ENCODE measurements around the gene ZBTB5.
"Not testable (repeated sequence)": the region's sequence is repeated elsewhere in the genome, so short reads cannot be mapped to it uniquely, and the experiment has no call there.

Gene ZBTB5

DNA sequence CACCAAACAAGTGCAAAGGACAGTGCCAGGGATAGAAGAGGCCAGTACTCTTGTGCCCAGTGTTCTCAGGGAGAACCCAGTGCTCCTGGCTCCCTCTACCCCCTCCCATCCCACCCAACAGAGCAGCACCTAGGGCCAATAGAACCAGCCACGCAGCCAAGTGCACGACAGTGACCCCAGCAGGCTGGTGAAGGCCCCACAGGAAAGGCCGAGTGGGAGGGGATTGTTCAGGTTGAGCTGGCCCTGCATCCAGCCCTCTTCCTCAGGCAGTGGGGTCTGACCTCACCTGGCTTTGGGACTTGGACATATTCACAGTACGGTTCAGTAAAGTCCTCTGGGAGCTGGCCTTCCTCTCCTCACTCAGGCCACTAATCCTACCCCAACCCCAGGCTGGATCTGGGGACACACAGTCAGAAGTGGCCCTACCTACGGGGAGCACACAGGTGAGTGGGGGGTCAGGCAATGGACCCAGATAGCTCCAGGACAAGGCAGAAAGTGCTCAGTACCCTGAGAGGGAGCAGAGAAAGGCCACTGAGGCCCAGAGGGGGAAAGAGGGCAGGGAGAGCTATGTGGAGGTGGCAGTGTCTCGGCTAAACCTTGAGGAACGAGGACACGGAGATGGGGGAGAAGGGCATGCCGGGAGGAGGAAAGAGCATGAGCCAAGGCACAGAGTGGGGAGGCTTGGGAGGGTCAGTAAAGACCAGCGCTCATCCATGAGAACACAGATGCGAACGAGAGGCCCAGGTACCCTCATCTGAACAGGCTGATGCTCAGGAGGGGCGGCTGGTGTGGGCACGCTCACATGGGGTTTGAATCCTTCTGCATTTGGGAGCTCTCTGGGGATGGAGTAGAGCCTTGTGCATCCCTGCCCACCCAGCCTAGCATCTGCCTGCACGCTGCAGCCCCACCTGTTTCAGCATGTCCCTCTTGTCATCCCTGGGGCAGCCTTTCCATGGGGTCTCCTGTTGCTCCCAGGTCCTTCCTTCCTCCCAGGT lies 46.1 kb upstream of the ZBTB5 start:
- WGBS (ENCODE audit: extremely low coverage, insufficient coverage, insufficient read length) = no CpG with 5 or more reads among the region's 15 CpGs
- Histone ChIP-seq H3K4me2 (ENCODE audit: low read length) (no peak overlapping the region), H3K9ac (ENCODE audit: low read length) (no peak overlapping the region), H2BK12ac (ENCODE audit: low read length) (no peak overlapping the region), H2BK120ac (ENCODE audit: insufficient read depth, low read length, poor library complexity) (no peak overlapping the region), H3K14ac (ENCODE audit: low read length) (no peak overlapping the region), H2BK5ac (ENCODE audit: low read depth, low read length, poor library complexity) (no peak overlapping the region), H3K27me3 (ENCODE audit: insufficient read depth, low read length) (no peaks in the 10 kb centered on the region), H3K4me1 (ENCODE audit: control insufficient read depth in 1 of 2, insufficient read depth in 2 of 2, low read length in 2 of 2) (no peaks in the 10 kb centered on the region), H2AFZ (ENCODE audit: insufficient read depth, low read length, poor library complexity) (no peak overlapping the region), H2AK5ac (ENCODE audit: low read length) (no peak overlapping the region), H3K79me2 (ENCODE audit: control insufficient read depth, insufficient read depth, low read length, poor library complexity) (no peaks in the 10 kb centered on the region), H4K91ac (ENCODE audit: low read depth, low read length) (no peak overlapping the region), H3K79me1 (ENCODE audit: low read length) (no peaks in the 10 kb centered on the region), H3K4me3 (ENCODE audit: low read depth, low read length) (no peak overlapping the region), H3K36me3 (ENCODE audit: control insufficient read depth in 1 of 2, insufficient read depth in 2 of 2, low read length in 2 of 2) (peaks cover 29 to 44% of the 10 kb centered on the region in 2 experiments), H4K8ac (ENCODE audit: low read depth, low read length) (no peak overlapping the region), H4K12ac (ENCODE audit: low read depth, low read length) (no peak overlapping the region), H3K23ac (ENCODE audit: low read length) (no peak overlapping the region), H3K9me3 (ENCODE audit: insufficient read depth, low read depth, low read length) (no peaks in the 10 kb centered on the region), H3K18ac (ENCODE audit: low read length) (no peak overlapping the region), H3K27ac (ENCODE audit: low read depth, low read length) (no peak overlapping the region), H3K4ac (ENCODE audit: low read depth, low read length) (no peak overlapping the region)
- DNase-seq = no peak

DNA sequence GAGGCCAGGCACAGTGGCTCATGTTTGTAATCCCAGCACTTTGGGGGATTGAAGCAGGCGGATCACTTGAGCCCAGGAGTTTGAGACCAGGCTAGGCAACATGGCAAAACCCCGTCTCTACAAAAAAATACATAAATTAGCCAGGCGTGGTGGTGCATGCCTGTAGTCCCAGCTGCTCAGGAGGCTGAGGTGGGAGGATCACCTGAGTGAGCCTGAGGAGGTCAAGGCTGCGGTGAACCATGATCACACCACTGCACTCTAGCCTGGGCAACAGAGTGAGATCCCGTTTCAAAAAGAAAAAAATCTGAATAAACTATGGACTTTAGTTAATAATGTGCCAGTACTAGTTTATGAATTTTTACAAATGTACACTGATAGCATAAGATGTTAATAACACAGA lies 44.8 kb upstream of the ZBTB5 start:
- not testable (repeated sequence) for H4K8ac ChIP-seq (ENCODE audit: low read depth, low read length); H3K18ac ChIP-seq (ENCODE audit: low read length); H3K4me3 ChIP-seq (ENCODE audit: low read depth, low read length); H3K9ac ChIP-seq (ENCODE audit: low read length); H3K27me3 ChIP-seq (ENCODE audit: insufficient read depth, low read length); H2BK12ac ChIP-seq (ENCODE audit: low read length); H2AFZ ChIP-seq (ENCODE audit: insufficient read depth, low read length, poor library complexity); H4K12ac ChIP-seq (ENCODE audit: low read depth, low read length); H3K4me2 ChIP-seq (ENCODE audit: low read length); H2BK120ac ChIP-seq (ENCODE audit: insufficient read depth, low read length, poor library complexity); H3K79me1 ChIP-seq (ENCODE audit: low read length); H2BK5ac ChIP-seq (ENCODE audit: low read depth, low read length, poor library complexity); H3K14ac ChIP-seq (ENCODE audit: low read length); H4K91ac ChIP-seq (ENCODE audit: low read depth, low read length); H3K4me1 ChIP-seq (ENCODE audit: control insufficient read depth in 1 of 2, insufficient read depth in 2 of 2, low read length in 2 of 2); H3K9me3 ChIP-seq (ENCODE audit: insufficient read depth, low read depth, low read length); H3K27ac ChIP-seq (ENCODE audit: low read depth, low read length); H3K79me2 ChIP-seq (ENCODE audit: control insufficient read depth, insufficient read depth, low read length, poor library complexity); H3K23ac ChIP-seq (ENCODE audit: low read length); H2AK5ac ChIP-seq (ENCODE audit: low read length); H3K4ac ChIP-seq (ENCODE audit: low read depth, low read length); DNase-seq
- no CpG with 5 or more reads among the region's 5 CpGs for WGBS (ENCODE audit: extremely low coverage, insufficient coverage, insufficient read length)
- peaks cover 22 to 36% of the 10 kb centered on the region in 2 experiments for H3K36me3 ChIP-seq (ENCODE audit: control insufficient read depth in 1 of 2, insufficient read depth in 2 of 2, low read length in 2 of 2)

DNA sequence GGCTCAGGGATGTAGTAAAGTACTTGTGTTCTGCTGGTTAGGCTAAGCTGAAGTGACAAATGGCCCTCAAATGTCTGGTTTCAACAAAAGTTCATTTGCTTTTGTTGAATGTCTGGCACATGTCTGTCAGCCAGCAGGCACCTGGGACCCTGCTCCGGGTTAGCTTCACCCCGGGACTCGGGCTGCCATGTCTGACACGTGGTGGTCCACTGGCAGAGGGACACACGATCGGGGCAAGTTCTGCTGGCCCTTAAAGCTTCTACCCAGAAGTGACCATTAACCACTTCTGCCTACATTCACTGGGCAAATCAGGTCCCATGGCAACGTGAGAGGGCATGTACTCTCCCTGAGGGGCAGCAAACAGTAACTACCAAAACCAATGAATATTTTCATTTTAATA lies 44.3 kb upstream of the ZBTB5 start:
- H4K8ac ChIP-seq (ENCODE audit: low read depth, low read length) = no peak overlapping the region
- no peaks in the 10 kb centered on the region for H3K79me1 ChIP-seq (ENCODE audit: low read length)
- no peak overlapping the region for H2BK120ac ChIP-seq (ENCODE audit: insufficient read depth, low read length, poor library complexity)
- no peak overlapping the region for H3K9ac ChIP-seq (ENCODE audit: low read length)
- H3K36me3 ChIP-seq (ENCODE audit: control insufficient read depth in 1 of 2, insufficient read depth in 2 of 2, low read length in 2 of 2) = peaks cover 24 to 35% of the 10 kb centered on the region in 2 experiments
- H3K14ac ChIP-seq (ENCODE audit: low read length) = no peak overlapping the region
- no peak overlapping the region for H3K4me3 ChIP-seq (ENCODE audit: low read depth, low read length)
- H4K12ac ChIP-seq (ENCODE audit: low read depth, low read length) = no peak overlapping the region
- no peak overlapping the region for H3K4me2 ChIP-seq (ENCODE audit: low read length)
- DNase-seq = no peak
- no peaks in the 10 kb centered on the region for H3K4me1 ChIP-seq (ENCODE audit: control insufficient read depth in 1 of 2, insufficient read depth in 2 of 2, low read length in 2 of 2)
- H2AFZ ChIP-seq (ENCODE audit: insufficient read depth, low read length, poor library complexity) = no peak overlapping the region
- H3K9me3 ChIP-seq (ENCODE audit: insufficient read depth, low read depth, low read length) = no peaks in the 10 kb centered on the region
- no peak overlapping the region for H3K18ac ChIP-seq (ENCODE audit: low read length)
- H2AK5ac ChIP-seq (ENCODE audit: low read length) = no peak overlapping the region
- H4K91ac ChIP-seq (ENCODE audit: low read depth, low read length) = no peak overlapping the region
- H3K79me2 ChIP-seq (ENCODE audit: control insufficient read depth, insufficient read depth, low read length, poor library complexity) = no peaks in the 10 kb centered on the region
- H2BK12ac ChIP-seq (ENCODE audit: low read length) = no peak overlapping the region
- no peaks in the 10 kb centered on the region for H3K27me3 ChIP-seq (ENCODE audit: insufficient read depth, low read length)
- no CpG with 5 or more reads among the region's 7 CpGs for WGBS (ENCODE audit: extremely low coverage, insufficient coverage, insufficient read length)
- no peak overlapping the region for H3K23ac ChIP-seq (ENCODE audit: low read length)
- H3K4ac ChIP-seq (ENCODE audit: low read depth, low read length) = no peak overlapping the region
- H3K27ac ChIP-seq (ENCODE audit: low read depth, low read length) = no peak overlapping the region
- no peak overlapping the region for H2BK5ac ChIP-seq (ENCODE audit: low read depth, low read length, poor library complexity)

DNA sequence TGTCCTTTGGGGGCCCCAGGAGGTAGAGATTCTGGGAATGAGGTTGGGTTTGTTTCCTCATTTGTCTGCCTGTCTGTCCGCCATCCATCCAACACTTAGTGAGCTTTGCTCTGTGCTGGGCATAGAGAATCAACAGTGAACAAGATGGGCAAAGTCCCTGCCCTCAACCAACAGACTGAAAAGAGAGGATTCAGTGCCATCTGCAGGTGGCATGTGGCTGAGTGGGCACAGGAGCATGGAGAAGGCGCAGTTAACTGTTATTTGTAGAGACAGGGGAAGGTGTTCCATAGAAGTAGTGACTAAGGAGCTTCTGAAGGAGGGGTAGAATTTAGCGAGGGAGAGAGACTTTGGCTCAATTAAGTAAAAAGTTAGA lies 43.6 kb upstream of the ZBTB5 start:
- H3K79me2 ChIP-seq (ENCODE audit: control insufficient read depth, insufficient read depth, low read length, poor library complexity) = no peaks in the 10 kb centered on the region
- H2AFZ ChIP-seq (ENCODE audit: insufficient read depth, low read length, poor library complexity) = no peak overlapping the region
- H4K12ac ChIP-seq (ENCODE audit: low read depth, low read length) = no peak overlapping the region
- no peaks in the 10 kb centered on the region for H3K27me3 ChIP-seq (ENCODE audit: insufficient read depth, low read length)
- no peak overlapping the region for H2AK5ac ChIP-seq (ENCODE audit: low read length)
- no peak overlapping the region for H3K27ac ChIP-seq (ENCODE audit: low read depth, low read length)
- no peak overlapping the region for H3K23ac ChIP-seq (ENCODE audit: low read length)
- no peak overlapping the region for H4K91ac ChIP-seq (ENCODE audit: low read depth, low read length)
- H3K4me1 ChIP-seq (ENCODE audit: control insufficient read depth in 1 of 2, insufficient read depth in 2 of 2, low read length in 2 of 2) = no peaks in the 10 kb centered on the region
- H4K8ac ChIP-seq (ENCODE audit: low read depth, low read length) = no peak overlapping the region
- no peak overlapping the region for H3K4me3 ChIP-seq (ENCODE audit: low read depth, low read length)
- WGBS (ENCODE audit: extremely low coverage, insufficient coverage, insufficient read length) = no CpG with 5 or more reads among the region's 3 CpGs
- H3K79me1 ChIP-seq (ENCODE audit: low read length) = no peaks in the 10 kb centered on the region
- no peak overlapping the region for H2BK5ac ChIP-seq (ENCODE audit: low read depth, low read length, poor library complexity)
- no peak overlapping the region for H2BK12ac ChIP-seq (ENCODE audit: low read length)
- no peak overlapping the region for H3K4me2 ChIP-seq (ENCODE audit: low read length)
- no peak for DNase-seq
- H3K14ac ChIP-seq (ENCODE audit: low read length) = no peak overlapping the region
- H2BK120ac ChIP-seq (ENCODE audit: insufficient read depth, low read length, poor library complexity) = no peak overlapping the region
- no peak overlapping the region for H3K9ac ChIP-seq (ENCODE audit: low read length)
- H3K18ac ChIP-seq (ENCODE audit: low read length) = no peak overlapping the region
- H3K9me3 ChIP-seq (ENCODE audit: insufficient read depth, low read depth, low read length) = no peaks in the 10 kb centered on the region
- no peak overlapping the region for H3K4ac ChIP-seq (ENCODE audit: low read depth, low read length)
- peaks cover 27 to 34% of the 10 kb centered on the region in 2 experiments for H3K36me3 ChIP-seq (ENCODE audit: control insufficient read depth in 1 of 2, insufficient read depth in 2 of 2, low read length in 2 of 2)

Data from trophoblast cell (in vitro differentiated cells and primary cell).